ENCODE data around the gene PCNX2. TPM values are rescaled to one million over a fixed set of nuclear protein-coding genes. Genes with fewer than 3 reads are reported as not detected.

The PCNX2 gene
- total and polyA plus RNA-seq, 2 of the 13 experiments (the other 11 are each of a cell fraction or from before 2014, with no cell fraction given): 0.11 to 0.42 TPM

- Histone ChIP-seq H3K9me3 (ENCODE audit: low read length) (no peaks in the 10 kb centered on the region), H3K27ac (ENCODE audit: extremely low read length, insufficient read depth, low read length) (no peak overlapping the region), H3K4me2 (ENCODE audit: low read depth, low read length) (0 out of 2 replicates have a peak overlapping the region, but pooled peaks have one; percentile 20), H2AFZ (ENCODE audit: low read length) (no peak overlapping the region), H3K27me3 (ENCODE audit: control insufficient read depth in 1 of 2, insufficient read depth in 2 of 2, low read length in 2 of 2) (no peaks in the 10 kb centered on the region; a peak in 2 of 5 replicates), H3K79me2 (ENCODE audit: insufficient read depth, low read length) (no peaks in the 10 kb centered on the region), H3K4me3 (replicated peaks in 1 of 3; ENCODE audit: insufficient read depth in 1 of 3, low read depth in 2 of 3, low read length in 3 of 3) (no peak overlapping the region), H3K4me1 (ENCODE audit: insufficient read depth, low read length) (peaks cover 12% of the 10 kb centered on the region), H3K36me3 (replicated peaks in 1 of 2; ENCODE audit: control insufficient read depth in 1 of 2, insufficient read depth in 2 of 2, low read length in 2 of 2) (no peaks in the 10 kb centered on the region), H3K9ac (ENCODE audit: insufficient read depth, low read depth, low read length) (no peak overlapping the region), H4K20me1 (ENCODE audit: insufficient read depth, low read length) (no peaks in the 10 kb centered on the region)
- intact Hi-C loops (cut with micrococcal nuclease; ENCODE audit: unreplicated experiment): no loop called here
- ATAC-seq (no peak), FAIRE-seq (no peak), DNase-seq (ENCODE audit: low spot score) (no peak)
- CTCF ChIA-PET (ENCODE audit: low intra/inter-chr PET ratio, low total read pairs): no interaction called here
- in situ Hi-C loops (cut with HindIII; ENCODE audit: extremely low pct_ligation_motif_present, low pct_unique_long_range_greater_than_20kb): no loop called here
- POLR2A ChIA-PET: no interaction called here
- no peak for TF ChIP-seq ZNF263 (CRISPR knock-in tag; IDR thresholded peaks at IDR 0.05)
- TF ChIP-seq PRPF4 (IDR thresholded peaks at IDR 0.05; ENCODE audit: low read depth, low read length, poor library complexity, severe bottlenecking): no peak
- TF ChIP-seq GABPB1 (CRISPR knock-in tag; IDR thresholded peaks at IDR 0.05): no peak
- TF ChIP-seq ZNF83 (CRISPR knock-in tag; IDR thresholded peaks at IDR 0.05; ENCODE audit: borderline replicate concordance): no peak
- no peak for TF ChIP-seq SRF (IDR thresholded peaks at IDR 0.05; ENCODE audit: low read depth, low read length)
- no peak for TF ChIP-seq THRA (CRISPR knock-in tag; IDR thresholded peaks at IDR 0.05; ENCODE audit: borderline replicate concordance)
- no peak for TF ChIP-seq MIER2 (CRISPR knock-in tag; IDR thresholded peaks at IDR 0.05)
- TF ChIP-seq ZNF354B (CRISPR knock-in tag; IDR thresholded peaks at IDR 0.05): no peak
- TF ChIP-seq ZFP37 (CRISPR knock-in tag; IDR thresholded peaks at IDR 0.05; ENCODE audit: borderline replicate concordance): no peak
- no peak for TF ChIP-seq ZNF12 (CRISPR knock-in tag; IDR thresholded peaks at IDR 0.05)
- no peak for TF ChIP-seq GABPA (IDR thresholded peaks at IDR 0.05; ENCODE audit: low read depth, low read length)
- no peak for TF ChIP-seq GABPA (CRISPR knock-in tag; IDR thresholded peaks at IDR 0.05; ENCODE audit: low read depth)
- no peak for TF ChIP-seq ATRX (CRISPR knock-in tag; IDR thresholded peaks at IDR 0.05; ENCODE audit: borderline replicate concordance)
- no peak for TF ChIP-seq ZNF512 (CRISPR knock-in tag; IDR thresholded peaks at IDR 0.05)
- no peak for TF ChIP-seq DNMT3B (CRISPR knock-in tag; conservative IDR thresholded peaks at IDR 0.05)
- TF ChIP-seq SNAPC2 (CRISPR knock-in tag; IDR thresholded peaks at IDR 0.05): no peak
- TF ChIP-seq NFKB2 (CRISPR knock-in tag; IDR thresholded peaks at IDR 0.05; ENCODE audit: borderline replicate concordance): no peak
- 54% methylated on average over 5 of the region's 5 CpGs for WGBS (ENCODE audit: low lambda C conversion rate)
- no TSS peak for BruUV-seq (replicated peaks)
Measured at GRCh38 chr1:233261695-233262094, 33.8 kb downstream of the PCNX2 start.
